Stimulated activated CD4-positive, alpha-beta T cell treated with anti-CD3 and anti-CD28 coated beads, Interleukin-1b, Interleukin-23, amount 100 ng/mL, for 1 hour (primary cell): Measurements from ENCODE around the gene ACSL5.
"Not testable (repeated sequence)": the region's sequence is repeated elsewhere in the genome, so short reads cannot be mapped to it uniquely, and the experiment has no call there.

ENCODE experiments used
- DNase-seq, 2 donors: peaks; one replicate each; pipeline ENCODE4 v3.0.0-alpha.2; 2020; ENCODE audit warnings: low read depth in 2 of 2

ACSL5 gene

GRCh38 chr10:112375721-112376395, 1.9 kb downstream of the ACSL5 start:
- no peak for DNase-seq

GRCh38 chr10:112376396-112376790, 2.5 kb downstream of the ACSL5 start:
- no peak for DNase-seq

- not testable (repeated sequence) for DNase-seq
These were observed 3.2 kb downstream of the ACSL5 start for GRCh38 chr10:112377116-112377515.

GRCh38 chr10:112379635-112380296, 5.8 kb downstream of the ACSL5 start:
- no peak for DNase-seq

- no peak for DNase-seq
These were observed 8.8 kb downstream of the ACSL5 start for GRCh38 chr10:112382515-112383235.

GRCh38 chr10:112383325-112383724, 9.4 kb downstream of the ACSL5 start:
- no peak for DNase-seq

- no peak for DNase-seq
These were observed 10.2 kb downstream of the ACSL5 start for GRCh38 chr10:112384141-112384540.

- DNase-seq: no peak
These were observed 11.3 kb downstream of the ACSL5 start for GRCh38 chr10:112385201-112385600.

- DNase-seq: not testable (repeated sequence)
These were observed 14.1 kb downstream of the ACSL5 start for GRCh38 chr10:112388056-112388455.

GRCh38 chr10:112388548-112388947, 14.6 kb downstream of the ACSL5 start:
- DNase-seq: no peak

- no peak for DNase-seq
These were observed 15.4 kb downstream of the ACSL5 start for GRCh38 chr10:112389271-112389822.

GRCh38 chr10:112390125-112390703, 16.3 kb downstream of the ACSL5 start:
- no peak for DNase-seq

- no peak for DNase-seq
These were observed 19.4 kb downstream of the ACSL5 start for GRCh38 chr10:112393341-112393740.

GRCh38 chr10:112393827-112394226, 19.9 kb downstream of the ACSL5 start:
- DNase-seq: no peak

- DNase-seq: no peak
These were observed 20.6 kb downstream of the ACSL5 start for GRCh38 chr10:112394475-112394875.

- no peak for DNase-seq
These were observed 22.1 kb downstream of the ACSL5 start for GRCh38 chr10:112395809-112396530.

GRCh38 chr10:112397592-112397991, 23.7 kb downstream of the ACSL5 start:
- no peak for DNase-seq

- DNase-seq: no peak
These were observed 29.0 kb downstream of the ACSL5 start for GRCh38 chr10:112402917-112403316.

GRCh38 chr10:112404617-112405016, 30.7 kb downstream of the ACSL5 start:
- no peak for DNase-seq

- not testable (repeated sequence) for DNase-seq
These were observed 32.9 kb downstream of the ACSL5 start for GRCh38 chr10:112406806-112407205.

GRCh38 chr10:112407696-112408095, 33.8 kb downstream of the ACSL5 start:
- DNase-seq: no peak

- no peak for DNase-seq
These were observed 35.4 kb downstream of the ACSL5 start for GRCh38 chr10:112409299-112409698.
